Measurements from ENCODE around the gene BRD8.
"Not testable (repeated sequence)": the region's sequence is repeated elsewhere in the genome, so short reads cannot be mapped to it uniquely, and the experiment has no call there.

Gene BRD8

GRCh38 chr5:138178516-138179276, at the start of gene BRD8, which contains the start of gene KIF20A:
BRD8 (minus strand) TSS chr5:138178630; CDS start chr5:138178614, 16 bp downstream.
KIF20A (plus strand) TSS chr5:138179112; CDS start chr5:138179681, 569 bp downstream.
- DNase-seq, result peak; percentile 97

GRCh38 chr5:138226910-138227309, 48.5 kb upstream of the BRD8 start:
- DNase-seq, result no peak

- no peak for DNase-seq
Measured at GRCh38 chr5:138224712-138225111, 46.3 kb upstream of the BRD8 start.

- no peak for DNase-seq
Measured at GRCh38 chr5:138223532-138223931, 45.1 kb upstream of the BRD8 start.

GRCh38 chr5:138216799-138217198, 38.4 kb upstream of the BRD8 start:
- no peak for DNase-seq

GRCh38 chr5:138213161-138214029, 35.0 kb upstream of the BRD8 start, which contains the start of gene CDC23:
CDC23 (minus strand) TSS chr5:138213323; CDS start chr5:138213312, 11 bp downstream.
- DNase-seq, result peak; percentile 99

- DNase-seq, result peak; percentile 1
Measured at GRCh38 chr5:138212828-138213160, 34.4 kb upstream of the BRD8 start.

DNA sequence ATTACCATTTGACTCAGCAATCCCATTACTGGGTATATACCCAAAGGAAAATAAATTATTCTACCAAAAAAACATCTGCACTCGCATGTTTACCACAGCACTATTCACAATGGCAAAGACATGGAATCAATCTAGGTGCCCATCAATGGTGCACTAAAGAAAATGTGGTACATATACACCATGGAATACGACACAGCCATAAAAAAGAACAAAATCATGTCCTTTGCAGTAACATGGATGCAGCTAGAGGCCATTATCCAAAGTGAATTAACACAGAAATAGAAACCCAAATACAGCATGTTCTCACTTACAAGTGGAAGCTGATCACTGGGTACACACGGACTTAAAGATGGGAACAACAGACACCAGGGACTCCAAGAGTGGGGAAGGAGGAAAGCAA, 32.6 kb upstream of the BRD8 start:
- DNase-seq, result no peak

GRCh38 chr5:138193859-138194258, 15.4 kb upstream of the BRD8 start:
- not testable (repeated sequence) for DNase-seq

DNA sequence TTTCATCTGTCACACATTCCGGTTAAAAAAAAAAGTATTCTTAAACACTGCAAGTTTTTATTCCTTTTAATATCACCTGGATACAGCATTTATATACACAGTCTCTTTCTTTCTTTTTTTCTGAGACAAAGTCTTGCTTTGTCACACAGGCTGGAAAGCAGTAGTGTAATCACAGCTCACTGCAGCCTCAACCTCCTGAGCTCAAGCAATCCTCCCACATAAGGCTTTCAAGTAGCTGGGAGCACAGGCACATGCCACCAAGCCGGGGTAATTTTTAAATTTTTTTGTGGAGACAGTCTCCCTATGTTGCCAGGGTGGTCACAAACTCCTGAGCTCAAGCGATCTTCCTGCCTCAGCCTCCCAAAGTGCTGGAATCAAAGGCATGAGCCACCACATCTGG, 14.4 kb upstream of the BRD8 start:
- no peak for DNase-seq

DNA sequence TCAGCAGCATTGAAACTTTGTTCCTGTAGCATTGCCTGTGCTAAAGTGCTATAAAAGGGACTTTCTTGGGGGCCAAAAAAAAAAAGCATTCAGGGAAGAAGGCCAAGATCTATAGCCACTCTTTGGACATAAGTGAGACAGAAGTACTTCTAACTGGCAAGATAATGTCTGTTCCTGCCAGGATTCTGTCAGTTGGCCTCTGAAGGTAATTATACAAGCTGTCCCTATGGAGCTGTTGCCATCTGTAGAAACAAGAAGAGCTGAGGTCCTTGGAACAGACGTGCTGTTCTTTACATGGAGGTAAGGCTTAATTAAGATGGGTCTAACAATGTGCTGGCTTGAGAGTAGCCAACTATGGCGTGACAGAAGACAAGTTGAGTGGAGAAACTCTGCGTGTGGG, 10.2 kb upstream of the BRD8 start:
- DNase-seq, result no peak

- DNase-seq, result no peak
Measured at GRCh38 chr5:138186002-138186447, 7.6 kb upstream of the BRD8 start.

GRCh38 chr5:138182808-138183207, 4.4 kb upstream of the BRD8 start:
- DNase-seq, result no peak

DNA sequence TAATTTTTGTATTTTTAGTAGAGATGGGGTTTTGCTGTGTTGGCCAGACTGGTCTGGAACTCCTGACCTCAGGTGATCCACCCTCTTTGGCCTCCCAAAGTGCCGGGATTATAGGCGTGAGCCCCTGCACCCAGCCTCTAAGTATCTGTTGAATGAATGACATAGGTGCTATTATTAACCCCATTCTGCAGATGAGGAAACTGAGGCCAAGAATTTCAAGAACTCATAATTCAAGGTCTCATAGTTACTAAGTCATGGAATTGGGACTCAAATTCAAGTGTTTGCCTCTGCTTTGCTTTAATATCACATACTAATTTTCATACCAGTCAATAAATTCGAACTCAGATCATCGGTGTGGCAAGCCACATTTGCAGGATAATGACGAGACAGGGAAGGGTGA, 2.4 kb upstream of the BRD8 start:
- DNase-seq, result no peak

- DNase-seq, result peak; percentile 65
Measured at GRCh38 chr5:138180183-138180782, 1.9 kb upstream of the BRD8 start.

GRCh38 chr5:138179277-138179857, 937 bp upstream of the BRD8 start:
- DNase-seq, result no peak

- DNase-seq, result peak; percentile 19
Measured at GRCh38 chr5:138177941-138178515, 402 bp downstream of the BRD8 start.

- DNase-seq, result no peak
Measured at GRCh38 chr5:138170299-138170698, 8.1 kb downstream of the BRD8 start.

DNA sequence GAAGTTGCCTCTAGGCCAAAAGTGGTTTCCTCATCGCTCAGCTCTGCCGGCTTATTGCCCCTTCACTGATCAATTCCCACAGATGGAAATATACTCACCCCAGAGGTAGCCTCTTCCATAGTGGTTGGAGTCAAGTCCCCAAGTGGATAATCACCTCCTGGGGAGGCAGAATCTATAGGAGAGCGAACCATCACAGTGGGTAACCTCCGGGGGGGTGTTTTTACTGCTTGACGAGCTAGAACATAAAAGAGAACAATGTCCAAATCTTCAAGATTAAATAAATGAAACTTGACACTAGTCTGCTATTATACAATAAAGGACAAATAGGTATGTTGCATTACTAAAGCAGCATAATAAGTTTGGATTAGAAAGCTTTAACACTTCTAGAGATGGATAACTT, 9.3 kb downstream of the BRD8 start:
- no peak for DNase-seq

DNA sequence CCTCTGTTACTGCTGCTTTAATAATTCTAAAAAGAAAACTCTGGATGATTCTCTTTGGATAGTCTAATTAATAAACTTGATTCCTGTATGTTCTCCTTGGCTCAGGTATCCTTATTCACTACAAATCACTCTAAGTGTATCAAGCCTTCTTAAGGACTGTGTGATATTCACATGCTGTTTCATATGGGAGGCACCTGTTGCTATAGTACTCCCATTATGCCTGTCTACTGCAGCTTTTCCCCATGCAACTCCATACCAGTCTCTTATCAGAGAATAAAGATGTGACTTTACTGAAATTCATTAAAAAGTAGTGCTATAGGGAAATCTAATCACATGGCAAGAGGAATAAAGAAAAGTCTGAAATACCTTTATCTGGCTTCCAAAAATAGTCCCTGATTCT, 14.7 kb downstream of the BRD8 start:
- DNase-seq, result no peak

- DNase-seq, result no peak
Measured at GRCh38 chr5:138160706-138161105, 17.7 kb downstream of the BRD8 start.

- no peak for DNase-seq
Measured at GRCh38 chr5:138159666-138160065, 18.8 kb downstream of the BRD8 start.

- no peak for DNase-seq
Measured at GRCh38 chr5:138157626-138158025, 20.8 kb downstream of the BRD8 start.

Data from fibroblast of skin of right quadriceps (primary cell).